ENCODE data around the gene CNTNAP2.
A peak's percentile ranks its signal among the peaks of the same experiment; 100 is the strongest.

Gene CNTNAP2

GRCh38 chr7:147170341-147171012 is 1053.9 kb downstream of the CNTNAP2 start:
- no peak for DNase-seq

- no peak for DNase-seq
These were observed 1054.4 kb downstream of the CNTNAP2 start for GRCh38 chr7:147171013-147171391.

- DNase-seq = no peak
These were observed 1057.3 kb downstream of the CNTNAP2 start for GRCh38 chr7:147173883-147174282.

- DNase-seq = no peak
These were observed 1066.3 kb downstream of the CNTNAP2 start for GRCh38 chr7:147182874-147183273.

GRCh38 chr7:147183276-147183675 is 1066.7 kb downstream of the CNTNAP2 start:
- no peak for DNase-seq

- DNase-seq = no peak
These were observed 1071.9 kb downstream of the CNTNAP2 start for GRCh38 chr7:147188467-147188866.

GRCh38 chr7:147193476-147193875 is 1076.9 kb downstream of the CNTNAP2 start:
- DNase-seq = no peak

GRCh38 chr7:147196481-147196880 is 1079.9 kb downstream of the CNTNAP2 start:
- no peak for DNase-seq

GRCh38 chr7:147197006-147197405 is 1080.4 kb downstream of the CNTNAP2 start:
- no peak for DNase-seq

- no peak for DNase-seq
These were observed 1083.3 kb downstream of the CNTNAP2 start for GRCh38 chr7:147199868-147200267.

- DNase-seq = no peak
These were observed 1091.4 kb downstream of the CNTNAP2 start for GRCh38 chr7:147207988-147208387.

GRCh38 chr7:147231275-147231674 is 1114.7 kb downstream of the CNTNAP2 start:
- no peak for DNase-seq

- DNase-seq = no peak
These were observed 1119.2 kb downstream of the CNTNAP2 start for GRCh38 chr7:147235645-147236382.

- DNase-seq = no peak
These were observed 1123.9 kb downstream of the CNTNAP2 start for GRCh38 chr7:147240468-147240867.

- peak; percentile 26 for DNase-seq
These were observed 1128.7 kb downstream of the CNTNAP2 start for GRCh38 chr7:147245274-147245673.

- DNase-seq = no peak
These were observed 1133.4 kb downstream of the CNTNAP2 start for GRCh38 chr7:147249956-147250355.

GRCh38 chr7:147251751-147252325 is 1135.2 kb downstream of the CNTNAP2 start:
- DNase-seq = no peak

GRCh38 chr7:147261693-147262092 is 1145.1 kb downstream of the CNTNAP2 start:
- no peak for DNase-seq

GRCh38 chr7:147265528-147265927 is 1148.9 kb downstream of the CNTNAP2 start:
- no peak for DNase-seq

- no peak for DNase-seq
These were observed 1159.5 kb downstream of the CNTNAP2 start for GRCh38 chr7:147276106-147276505.

GRCh38 chr7:147276783-147277370 is 1160.3 kb downstream of the CNTNAP2 start:
- DNase-seq = peak; percentile 54

GRCh38 chr7:147279514-147279913 is 1162.9 kb downstream of the CNTNAP2 start:
- no peak for DNase-seq

- no peak for DNase-seq
These were observed 1163.4 kb downstream of the CNTNAP2 start for GRCh38 chr7:147279964-147280374.

GRCh38 chr7:147282204-147282603 is 1165.6 kb downstream of the CNTNAP2 start:
- no peak for DNase-seq

Measured in NCI-H526 treated with DMSO at 0.1 percent for 48 hours (cell line).